ENCODE results near the gene ZNF813.
"Not testable (repeated sequence)": the region's sequence is repeated elsewhere in the genome, so short reads cannot be mapped to it uniquely, and the experiment has no call there.

Gene ZNF813

GRCh38 chr19:53467485-53468262 lies at the start of gene ZNF813:
ZNF813 (plus strand) TSS chr19:53467733; CDS start chr19:53483823, 16,090 bp downstream.
- FAIRE-seq = no peak
- peak; percentile 56 for DNase-seq (ENCODE audit: low spot score)

- not testable (repeated sequence) for FAIRE-seq
Measured at GRCh38 chr19:53420520-53421315, 46.8 kb upstream of the ZNF813 start.

DNA sequence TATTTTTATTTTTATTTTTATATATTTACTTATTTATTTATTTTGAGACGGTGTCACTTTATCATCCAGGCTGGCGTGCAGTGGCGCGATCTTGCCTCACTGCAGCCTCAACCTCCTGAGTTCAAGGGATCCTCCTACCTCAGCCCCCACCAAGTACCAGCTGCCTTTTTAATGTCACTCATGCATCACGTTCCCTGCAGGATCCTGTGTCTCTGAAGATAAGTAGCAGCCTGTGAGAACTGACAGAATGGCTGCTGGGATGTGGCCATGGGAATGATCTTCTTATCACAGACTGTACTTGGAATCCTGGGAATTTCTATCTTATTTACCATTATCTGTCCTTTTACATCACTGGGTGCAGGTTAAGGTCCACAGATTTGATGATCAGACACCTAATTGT lies 45.0 kb upstream of the ZNF813 start:
- no peak for DNase-seq (ENCODE audit: low spot score)
- no peak for FAIRE-seq

More at GRCh38 chr19:53420520-53421315, 46.8 kb upstream of the ZNF813 start:
- DNase-seq (ENCODE audit: low spot score) = not testable (repeated sequence)

DNA sequence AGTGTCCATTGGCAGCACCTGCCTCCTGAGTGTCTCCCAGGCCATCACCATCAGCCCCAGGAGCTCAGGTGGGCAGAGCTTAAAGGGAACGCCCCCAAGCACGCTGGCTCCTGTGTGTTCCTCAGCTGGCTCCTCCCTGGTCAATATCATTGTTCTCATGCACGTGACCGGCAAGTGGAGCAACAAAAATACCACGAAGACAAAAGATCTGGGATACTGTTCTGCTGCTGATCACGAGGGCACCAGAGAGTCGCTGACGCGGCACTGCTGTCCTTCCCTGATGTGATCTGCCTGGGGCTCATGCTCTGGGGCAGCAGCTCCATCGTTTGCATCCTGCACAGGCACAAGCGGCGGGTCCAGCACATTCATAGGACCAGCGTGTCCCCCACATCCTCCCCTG lies 44.5 kb upstream of the ZNF813 start:
- FAIRE-seq; DNase-seq (ENCODE audit: low spot score): not testable (repeated sequence)

DNA sequence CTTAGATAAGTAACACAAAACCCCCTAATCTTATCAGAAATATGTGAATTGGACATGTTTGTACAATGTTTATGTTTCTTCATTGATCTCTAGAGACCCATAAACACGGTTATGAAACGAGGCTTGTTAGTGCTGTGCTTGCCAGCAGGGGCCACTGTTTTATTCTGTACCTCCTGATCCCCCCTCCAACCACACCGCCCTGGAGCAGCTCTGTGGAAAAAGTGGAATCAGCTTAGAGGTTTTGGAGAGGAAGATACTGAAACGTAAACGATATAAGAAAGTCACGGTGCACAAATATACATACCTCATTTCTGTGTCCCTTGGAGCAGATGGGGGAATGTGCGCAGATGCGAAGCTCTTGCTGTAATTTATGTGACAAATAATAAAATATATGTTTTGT lies 43.9 kb upstream of the ZNF813 start:
- FAIRE-seq; DNase-seq (ENCODE audit: low spot score): not testable (repeated sequence)

DNA sequence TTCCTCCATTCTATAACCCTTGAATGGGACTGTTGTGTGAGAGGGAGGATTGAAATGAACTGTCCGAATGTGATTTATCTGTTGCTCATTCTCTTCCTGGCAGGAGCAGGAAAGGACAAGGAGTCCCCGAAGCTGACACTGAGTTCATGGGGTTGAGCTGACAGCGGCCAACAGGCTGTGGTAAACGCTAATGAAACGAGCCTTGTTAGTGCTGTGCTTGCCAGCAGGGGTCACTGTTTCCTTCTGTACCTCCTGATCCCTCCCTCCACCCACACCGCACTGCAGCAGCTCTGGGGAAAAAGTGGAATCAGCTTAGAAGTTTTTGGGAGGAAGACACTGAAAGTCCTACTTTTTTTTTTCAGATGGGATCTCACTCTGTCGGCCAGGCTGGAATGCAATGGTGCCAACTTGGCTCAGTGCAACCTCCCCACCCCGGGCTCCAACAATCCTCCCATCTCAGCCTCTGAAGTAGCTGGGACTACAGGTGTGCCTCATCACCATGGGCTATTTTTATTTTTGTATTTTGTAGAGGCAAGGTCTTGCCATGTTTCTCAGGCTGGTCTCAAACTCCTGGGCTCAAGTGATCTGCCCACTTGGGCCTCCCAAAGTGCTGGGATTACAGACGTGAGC lies 42.5 kb upstream of the ZNF813 start:
- DNase-seq (ENCODE audit: low spot score) = no peak
- FAIRE-seq = no peak

GRCh38 chr19:53431399-53432087 lies 36.0 kb upstream of the ZNF813 start, which contains the start of gene ZNF761:
ZNF761 (plus strand) TSS chr19:53431984; CDS start chr19:53447269, 15,285 bp downstream.
- no peak for FAIRE-seq

DNA sequence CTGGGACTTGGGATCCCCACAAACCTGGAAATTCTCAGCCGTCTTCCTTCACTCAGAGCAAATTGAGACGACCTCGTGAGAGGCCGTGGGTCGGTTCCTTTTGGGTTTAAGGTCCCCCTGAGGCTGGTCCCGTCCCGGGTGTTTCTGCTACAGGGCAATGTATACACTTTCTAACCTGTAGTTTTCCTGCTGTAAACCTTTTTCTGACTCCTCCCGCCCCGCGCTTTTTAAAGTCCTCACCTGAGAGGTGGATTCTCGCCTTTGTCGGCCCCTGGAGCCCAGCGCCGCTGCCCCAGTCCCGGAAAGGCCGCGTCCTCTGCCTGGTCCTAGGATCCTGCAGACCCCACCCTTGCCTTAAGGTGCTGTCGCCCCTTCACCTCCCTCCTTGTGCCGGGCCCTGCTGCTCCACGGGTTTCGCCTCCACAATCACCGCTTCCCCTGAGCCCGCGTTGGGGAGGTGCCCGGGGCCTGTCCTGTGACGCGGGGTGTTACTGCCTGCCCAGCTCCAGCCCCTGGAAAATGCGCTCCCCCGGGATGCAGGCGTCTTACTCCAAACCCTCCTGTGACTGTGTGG lies 35.4 kb upstream of the ZNF813 start:
- no peak for FAIRE-seq
- no peak for DNase-seq (ENCODE audit: low spot score)

More at GRCh38 chr19:53431399-53432087, 36.0 kb upstream of the ZNF813 start, which contains the start of gene ZNF761:
- DNase-seq (ENCODE audit: low spot score) = peak; percentile 71

DNA sequence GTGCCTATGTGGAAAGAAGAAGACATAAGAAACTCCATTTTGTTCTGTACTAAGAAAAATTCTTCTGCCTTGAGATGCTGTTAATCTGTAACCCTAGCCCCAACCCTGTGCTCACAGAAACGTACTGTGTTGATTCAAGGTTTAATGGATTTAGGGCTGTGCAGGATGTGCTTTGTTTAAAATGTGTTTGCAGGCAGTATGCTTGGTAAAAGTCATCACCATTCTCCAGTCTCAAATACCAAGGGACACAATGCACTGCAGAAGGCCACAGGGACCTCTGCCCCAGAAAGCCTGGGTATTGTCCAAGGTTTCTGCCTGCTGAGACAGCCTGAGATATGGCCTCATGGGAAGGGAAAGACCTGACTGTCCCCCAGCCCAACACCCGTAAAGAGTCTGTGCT lies 23.7 kb upstream of the ZNF813 start:
- DNase-seq (ENCODE audit: low spot score); FAIRE-seq: not testable (repeated sequence)

DNA sequence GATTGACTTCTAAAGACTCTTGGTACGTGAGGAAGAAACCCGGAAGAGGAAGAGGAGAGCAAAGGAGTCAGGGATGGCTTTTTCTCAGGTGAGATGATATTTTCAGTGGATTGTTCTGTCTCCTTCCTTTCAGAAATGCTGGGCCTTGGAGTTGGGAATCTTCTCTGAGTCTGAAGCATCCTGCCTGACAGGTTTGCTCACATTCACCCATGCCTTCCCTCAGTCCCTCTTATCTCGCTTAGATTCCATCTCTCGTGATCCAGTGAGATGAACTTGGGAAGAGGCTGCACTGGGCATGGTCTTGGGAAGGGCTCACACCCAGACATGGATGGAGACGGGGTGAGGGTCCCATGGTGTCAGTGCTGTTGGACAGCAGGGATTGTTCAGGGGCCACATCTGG lies 20.3 kb upstream of the ZNF813 start:
- DNase-seq (ENCODE audit: low spot score); FAIRE-seq: not testable (repeated sequence)

- DNase-seq (ENCODE audit: low spot score) (no peak), FAIRE-seq (no peak)
Measured at GRCh38 chr19:53455828-53456227, 11.7 kb upstream of the ZNF813 start.

DNA sequence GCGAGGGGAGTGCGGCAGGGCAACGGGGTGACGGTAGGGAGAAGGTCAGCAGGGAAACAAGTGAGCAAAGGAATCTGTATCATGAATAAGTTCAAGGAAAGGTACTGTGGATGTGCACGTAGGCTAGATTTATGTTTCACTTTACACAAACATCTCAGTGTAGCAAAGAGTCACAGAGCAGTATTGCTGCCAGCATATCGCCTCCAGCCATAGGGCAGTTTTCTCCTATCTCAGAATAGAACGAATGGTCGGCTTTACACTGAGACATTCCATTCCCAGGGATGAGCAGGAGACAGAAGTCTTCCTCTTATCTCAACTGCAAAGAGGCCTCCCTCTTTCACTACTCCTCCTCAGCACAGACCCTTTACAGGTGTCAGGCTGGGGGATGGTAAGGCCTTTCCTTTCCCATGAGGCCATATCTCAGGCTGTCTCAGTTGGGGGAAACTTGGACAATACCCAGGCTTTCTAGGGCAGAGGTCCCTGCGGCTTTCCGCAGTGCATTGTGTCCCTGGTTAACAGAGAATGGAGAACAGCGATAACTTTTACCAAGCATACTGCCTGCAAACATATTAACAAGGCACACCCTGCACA lies 7.3 kb upstream of the ZNF813 start:
- DNase-seq (ENCODE audit: low spot score); FAIRE-seq: not testable (repeated sequence)

DNA sequence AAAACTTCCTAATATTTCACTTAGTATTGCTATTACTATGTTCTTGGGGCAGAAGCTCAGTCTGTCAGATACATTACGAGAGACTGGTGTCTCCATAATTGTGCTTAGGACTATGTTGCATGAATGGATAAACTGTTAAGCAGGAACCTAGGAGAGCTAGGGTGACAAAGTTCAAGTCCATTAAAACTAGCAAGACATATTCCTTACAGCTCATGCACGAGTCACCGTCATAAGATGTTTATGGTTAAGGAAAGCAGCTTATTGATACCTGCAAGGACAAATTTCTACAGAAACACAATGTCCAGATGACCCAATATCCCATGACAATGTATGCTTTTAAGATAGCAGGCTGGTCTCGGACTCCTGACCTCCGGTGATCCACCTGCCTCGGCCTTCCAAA lies 5.7 kb upstream of the ZNF813 start:
- DNase-seq (ENCODE audit: low spot score) = no peak
- FAIRE-seq = no peak

DNA sequence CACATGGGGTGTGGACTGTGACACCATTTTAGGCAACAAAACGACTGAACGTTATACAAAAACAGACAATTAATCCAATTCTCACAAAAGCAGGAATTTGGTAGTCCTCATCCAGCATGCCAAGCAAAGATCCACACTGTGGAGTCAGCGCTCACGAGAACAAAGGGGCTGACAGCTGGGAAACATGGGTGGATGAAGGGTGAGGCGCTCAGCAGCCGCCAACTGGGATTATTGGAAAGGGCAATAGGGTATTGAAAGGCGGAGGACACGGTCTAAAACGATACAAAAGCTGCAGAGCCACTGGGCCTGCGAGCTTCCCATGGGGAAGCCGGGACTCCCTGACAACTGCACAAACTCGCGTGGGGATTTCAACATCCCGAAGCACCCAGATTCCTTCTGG lies 4.7 kb upstream of the ZNF813 start:
- no peak for DNase-seq (ENCODE audit: low spot score)
- FAIRE-seq = no peak

- DNase-seq (ENCODE audit: low spot score) = no peak
- FAIRE-seq = no peak
Measured at GRCh38 chr19:53463263-53463662, 4.3 kb upstream of the ZNF813 start.

- FAIRE-seq (no peak), DNase-seq (ENCODE audit: low spot score) (no peak)
Measured at GRCh38 chr19:53466726-53467484, 628 bp upstream of the ZNF813 start.

GRCh38 chr19:53468628-53469027 lies 1.1 kb downstream of the ZNF813 start:
- FAIRE-seq; DNase-seq (ENCODE audit: low spot score): not testable (repeated sequence)

DNA sequence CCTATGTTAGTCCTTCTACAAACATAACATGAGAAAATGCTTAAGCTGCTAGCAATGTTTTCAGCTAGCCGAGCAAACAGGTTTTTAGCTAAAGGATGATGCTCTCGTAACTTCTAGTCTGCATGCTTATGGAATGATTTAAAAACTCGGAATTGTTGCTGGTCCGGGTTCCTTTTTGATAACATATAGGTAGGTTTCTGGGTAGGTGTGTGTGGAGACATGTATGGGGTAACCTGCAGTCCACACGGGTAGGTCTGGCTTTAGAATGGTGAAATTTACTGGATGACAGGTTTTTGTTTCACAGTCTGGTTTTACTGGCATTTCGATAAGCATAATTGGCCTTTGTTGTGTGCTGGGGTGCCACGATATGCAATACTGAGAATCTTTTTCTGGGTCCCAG lies 4.4 kb downstream of the ZNF813 start:
- FAIRE-seq (no peak), DNase-seq (ENCODE audit: low spot score) (no peak)

GRCh38 chr19:53474832-53475231 lies 7.3 kb downstream of the ZNF813 start:
- not testable (repeated sequence) for DNase-seq (ENCODE audit: low spot score)

More at GRCh38 chr19:53474832-53475231, 7.3 kb downstream of the ZNF813 start:
- not testable (repeated sequence) for FAIRE-seq

Data from RCC 7860 (cell line).